Measurements from ENCODE around the gene ADAMTSL1.

The ADAMTSL1 gene

GRCh38 chr9:18795947-18796671, 322.2 kb downstream of the ADAMTSL1 start:
- in situ Hi-C loops (cut with MboI; ENCODE audit: low sequenced_read_pairs) = no loop called here

GRCh38 chr9:18796696-18797270, 322.8 kb downstream of the ADAMTSL1 start:
- in situ Hi-C loops (cut with MboI; ENCODE audit: low sequenced_read_pairs) = no loop called here

- in situ Hi-C loops (cut with MboI; ENCODE audit: low sequenced_read_pairs) = no loop called here
These were observed 324.2 kb downstream of the ADAMTSL1 start for GRCh38 chr9:18798106-18798505.

- in situ Hi-C loops (cut with MboI; ENCODE audit: low sequenced_read_pairs) = no loop called here
These were observed 324.7 kb downstream of the ADAMTSL1 start for GRCh38 chr9:18798508-18799290.

GRCh38 chr9:18799428-18799827, 325.5 kb downstream of the ADAMTSL1 start:
- in situ Hi-C loops (cut with MboI; ENCODE audit: low sequenced_read_pairs) = no loop called here

- in situ Hi-C loops (cut with MboI; ENCODE audit: low sequenced_read_pairs) = no loop called here
These were observed 326.6 kb downstream of the ADAMTSL1 start for GRCh38 chr9:18800579-18800978.

GRCh38 chr9:18805386-18805785, 331.4 kb downstream of the ADAMTSL1 start:
- in situ Hi-C loops (cut with MboI; ENCODE audit: low sequenced_read_pairs) = no loop called here

GRCh38 chr9:18806232-18807080, 332.5 kb downstream of the ADAMTSL1 start:
- in situ Hi-C loops (cut with MboI; ENCODE audit: low sequenced_read_pairs) = no loop called here

- in situ Hi-C loops (cut with MboI; ENCODE audit: low sequenced_read_pairs) = no loop called here
These were observed 336.6 kb downstream of the ADAMTSL1 start for GRCh38 chr9:18810581-18810980.

GRCh38 chr9:18811171-18811570, 337.2 kb downstream of the ADAMTSL1 start:
- in situ Hi-C loops (cut with MboI; ENCODE audit: low sequenced_read_pairs) = no loop called here

GRCh38 chr9:18819418-18819817, 345.5 kb downstream of the ADAMTSL1 start:
- in situ Hi-C loops (cut with MboI; ENCODE audit: low sequenced_read_pairs) = no loop called here

- in situ Hi-C loops (cut with MboI; ENCODE audit: low sequenced_read_pairs) = no loop called here
These were observed 346.7 kb downstream of the ADAMTSL1 start for GRCh38 chr9:18820566-18821095.

- in situ Hi-C loops (cut with MboI; ENCODE audit: low sequenced_read_pairs) = no loop called here
These were observed 347.8 kb downstream of the ADAMTSL1 start for GRCh38 chr9:18821788-18822187.

GRCh38 chr9:18822850-18823249, 348.9 kb downstream of the ADAMTSL1 start:
- in situ Hi-C loops (cut with MboI; ENCODE audit: low sequenced_read_pairs) = no loop called here

GRCh38 chr9:18824095-18824666, 350.2 kb downstream of the ADAMTSL1 start:
- in situ Hi-C loops (cut with MboI; ENCODE audit: low sequenced_read_pairs) = no loop called here

- in situ Hi-C loops (cut with MboI; ENCODE audit: low sequenced_read_pairs) = no loop called here
These were observed 351.8 kb downstream of the ADAMTSL1 start for GRCh38 chr9:18825656-18826170.

- in situ Hi-C loops (cut with MboI; ENCODE audit: low sequenced_read_pairs) = no loop called here
These were observed 352.3 kb downstream of the ADAMTSL1 start for GRCh38 chr9:18826248-18826647.

- in situ Hi-C loops (cut with MboI; ENCODE audit: low sequenced_read_pairs) = no loop called here
These were observed 355.1 kb downstream of the ADAMTSL1 start for GRCh38 chr9:18829066-18829465.

- in situ Hi-C loops (cut with MboI; ENCODE audit: low sequenced_read_pairs) = no loop called here
These were observed 355.9 kb downstream of the ADAMTSL1 start for GRCh38 chr9:18829873-18830272.

- in situ Hi-C loops (cut with MboI; ENCODE audit: low sequenced_read_pairs) = no loop called here
These were observed 360.9 kb downstream of the ADAMTSL1 start for GRCh38 chr9:18834740-18835361.
